Hepatocyte (in vitro differentiated cells): ENCODE results near the gene FHDC1.

Source experiments
- CTCF ChIP-seq: fragments of 200-600 bp; sonication (generic); IDR thresholded peaks from 2 replicates; pipeline ENCODE4 v1.5.1; 2016; ENCODE audit warnings: antibody characterized with exemption, mild to moderate bottlenecking; ENCODE audit not compliant: poor library complexity
- EZH2 ChIP-seq: fragments of 200-600 bp; sonication (generic); IDR thresholded peaks from 2 replicates; pipeline ENCODE4 v1.6.1; 2016; ENCODE audit warnings: antibody characterized with exemption, mild to moderate bottlenecking, borderline replicate concordance
- EZH2phosphoT487 ChIP-seq: fragments of 200-600 bp; sonication (generic); IDR thresholded peaks from one replicate; pipeline ENCODE4 v1.6.1; 2018; ENCODE audit warnings: antibody characterized with exemption, mild to moderate bottlenecking, low read depth, moderate library complexity; ENCODE audit not compliant: unreplicated experiment, severe bottlenecking

GRCh38 chr4:153026591-153027346 is 90.6 kb downstream of the FHDC1 start:
- TF ChIP-seq CTCF (no peak), EZH2phosphoT487 (no peak), EZH2 (no peak)
